HG03039 (cell line): ENCODE results near the gene IKBKE.

Experiments
- ATAC-seq: cut with Tn5 transposase; IDR thresholded peaks from one replicate; pipeline ENCODE4 v1.9.1; 2021; ENCODE audit warnings: mild to moderate bottlenecking, moderate library complexity; ENCODE audit not compliant: unreplicated experiment

Gene IKBKE

GRCh38 chr1:206510371-206510770 is 40.1 kb downstream of the IKBKE start:
- ATAC-seq: no peak

- ATAC-seq: no peak
Observed at GRCh38 chr1:206511362-206512057, 41.2 kb downstream of the IKBKE start.

GRCh38 chr1:206512058-206512850 is 42.0 kb downstream of the IKBKE start:
- no peak for ATAC-seq

GRCh38 chr1:206512851-206513180 is 42.5 kb downstream of the IKBKE start:
- no peak for ATAC-seq

- ATAC-seq: no peak
Observed at GRCh38 chr1:206513312-206514111, 43.2 kb downstream of the IKBKE start.

GRCh38 chr1:206514813-206515387 is 44.6 kb downstream of the IKBKE start:
- no peak for ATAC-seq

GRCh38 chr1:206516728-206516990 is 46.4 kb downstream of the IKBKE start:
- ATAC-seq: no peak

- ATAC-seq: no peak
Observed at GRCh38 chr1:206517784-206518183, 47.5 kb downstream of the IKBKE start.

- no peak for ATAC-seq
Observed at GRCh38 chr1:206518206-206518605, 47.9 kb downstream of the IKBKE start.

GRCh38 chr1:206518743-206519142 is 48.5 kb downstream of the IKBKE start:
- ATAC-seq: no peak

- ATAC-seq: no peak
Observed at GRCh38 chr1:206521127-206521526, 50.9 kb downstream of the IKBKE start.

GRCh38 chr1:206521694-206522402 is 51.6 kb downstream of the IKBKE start:
- no peak for ATAC-seq

GRCh38 chr1:206524739-206525364 is 54.6 kb downstream of the IKBKE start:
- ATAC-seq: no peak

- no peak for ATAC-seq
Observed at GRCh38 chr1:206526064-206526911, 56.0 kb downstream of the IKBKE start.

- ATAC-seq: no peak
Observed at GRCh38 chr1:206529425-206529824, 59.1 kb downstream of the IKBKE start.

GRCh38 chr1:206532368-206532767 is 62.1 kb downstream of the IKBKE start:
- ATAC-seq: no peak

- no peak for ATAC-seq
Observed at GRCh38 chr1:206534552-206534951, 64.3 kb downstream of the IKBKE start.

- ATAC-seq: no peak
Observed at GRCh38 chr1:206535853-206536188, 65.5 kb downstream of the IKBKE start.

- ATAC-seq: no peak
Observed at GRCh38 chr1:206537141-206537540, 66.9 kb downstream of the IKBKE start.
